ENCODE results near the gene CNTNAP2. TPM values are rescaled to one million over a fixed set of nuclear protein-coding genes. Genes with fewer than 3 reads are reported as not detected.

The CNTNAP2 gene
- total RNA-seq, 1 donor from 2014 or later, result not detected

DNA sequence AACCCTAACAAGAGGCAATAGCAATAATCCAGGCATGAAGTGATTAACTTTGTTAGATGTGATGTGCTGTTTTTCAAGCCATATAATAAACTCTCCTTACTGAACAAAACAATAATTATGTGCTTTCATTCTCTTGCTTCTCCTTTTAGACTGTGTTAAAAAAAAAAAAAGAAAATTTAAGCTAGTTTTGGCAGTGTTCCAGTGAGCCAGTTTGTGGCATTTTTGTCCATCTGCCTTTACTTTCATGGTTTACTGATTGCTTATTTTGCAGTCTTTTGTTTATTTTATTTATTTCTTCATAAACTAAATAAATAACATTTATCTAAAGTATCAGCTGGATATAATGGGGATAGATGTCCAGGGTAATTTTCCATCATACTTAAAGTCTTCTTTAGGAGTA lies 625.3 kb downstream of the CNTNAP2 start:
- intact Hi-C loops (cut with micrococcal nuclease), result no loop called here

DNA sequence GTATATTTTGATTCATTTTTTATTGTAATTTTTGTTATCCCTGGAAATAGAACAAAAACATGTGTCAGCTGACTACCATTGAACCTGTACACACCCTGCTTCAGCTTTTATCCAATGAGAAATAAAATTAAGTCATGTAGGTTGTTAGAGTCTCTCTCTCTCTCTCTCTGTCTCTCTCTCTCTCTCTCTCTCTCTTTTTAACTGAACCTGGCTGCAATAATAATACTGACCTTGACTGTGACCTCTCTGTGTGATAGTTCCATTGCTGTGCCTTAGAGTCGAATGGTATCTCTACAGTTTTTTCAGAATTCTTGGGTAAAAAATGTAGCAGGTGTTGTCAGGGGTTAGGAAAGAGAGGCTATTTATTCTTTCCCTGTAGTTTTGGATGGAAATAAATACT lies 637.8 kb downstream of the CNTNAP2 start:
- intact Hi-C loops (cut with micrococcal nuclease), result no loop called here

DNA sequence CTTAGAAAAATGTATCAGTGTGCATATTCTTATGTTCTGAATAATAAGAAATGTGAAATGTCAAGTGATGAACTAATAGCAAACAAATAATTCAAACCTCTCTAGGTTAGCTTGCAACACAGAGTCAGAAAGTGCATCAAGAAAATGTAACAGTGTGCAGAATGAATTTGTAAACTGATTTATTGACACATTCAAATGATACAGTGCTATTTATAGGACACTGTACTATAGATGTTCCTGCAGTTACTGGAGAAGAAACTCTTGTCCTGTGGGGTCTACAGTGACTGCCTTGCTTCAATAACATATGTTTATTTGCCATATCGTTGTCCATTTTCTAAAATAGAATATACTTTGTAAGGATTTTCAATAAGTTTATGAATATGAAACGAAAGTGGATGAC lies 639.0 kb downstream of the CNTNAP2 start:
- intact Hi-C loops (cut with micrococcal nuclease), result no loop called here

DNA sequence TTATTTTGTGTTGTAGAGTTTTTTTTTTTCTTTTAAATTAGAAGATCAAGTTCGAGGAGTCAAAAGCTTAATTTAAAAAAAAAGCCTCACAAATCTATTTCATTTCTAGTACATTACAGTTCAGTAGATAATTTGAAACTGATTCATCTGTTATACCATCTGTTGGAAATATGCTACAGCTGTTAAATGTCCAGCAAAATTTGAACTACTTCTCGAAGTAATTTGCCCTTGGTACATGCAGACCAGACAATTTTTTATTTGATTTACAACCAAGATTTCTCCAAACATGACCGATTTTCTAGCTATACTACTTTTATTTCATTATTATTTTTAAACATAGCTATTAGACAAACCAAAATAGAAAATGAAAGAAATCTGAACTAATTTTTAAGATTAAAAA lies 647.9 kb downstream of the CNTNAP2 start:
- intact Hi-C loops (cut with micrococcal nuclease), result no loop called here

DNA sequence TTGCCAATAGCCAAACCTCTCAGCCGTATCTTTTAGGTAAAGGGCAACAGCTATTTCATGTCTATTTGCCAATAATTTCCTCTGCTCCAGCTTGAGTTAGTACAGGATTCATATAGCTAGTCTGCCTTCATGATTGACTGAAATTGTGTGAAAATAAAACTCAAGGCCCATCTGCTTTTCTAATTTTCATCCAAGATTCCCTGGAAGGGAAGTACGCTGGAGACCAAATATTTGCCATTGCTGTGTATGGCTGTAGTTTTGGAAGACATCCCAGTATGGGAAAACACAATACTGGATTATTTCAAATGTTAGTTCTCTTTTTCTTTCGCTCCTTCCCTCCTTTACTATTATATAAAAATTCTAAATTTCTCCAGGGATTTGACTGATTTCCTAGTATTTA lies 652.4 kb downstream of the CNTNAP2 start:
- intact Hi-C loops (cut with micrococcal nuclease), result no loop called here

DNA sequence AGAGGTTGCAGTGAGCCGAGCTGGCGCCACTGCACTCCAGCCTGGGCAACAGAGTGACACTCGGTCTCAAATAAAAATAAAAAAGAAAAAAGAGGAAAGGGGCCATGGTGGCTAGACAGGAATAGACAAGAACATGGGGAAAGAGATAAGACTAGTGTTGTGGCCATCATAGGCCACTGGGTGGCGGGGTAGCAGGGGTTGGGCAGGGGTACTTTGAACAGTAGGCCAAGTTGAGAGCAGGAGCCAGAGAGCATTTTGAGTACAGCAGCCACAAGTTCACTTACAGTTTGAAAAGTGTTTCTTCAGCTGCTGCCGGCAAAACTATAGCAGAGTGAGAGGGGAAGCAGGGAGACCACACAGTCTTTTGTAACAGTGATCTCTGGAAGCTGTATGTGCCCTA lies 656.0 kb downstream of the CNTNAP2 start:
- intact Hi-C loops (cut with micrococcal nuclease), result no loop called here

DNA sequence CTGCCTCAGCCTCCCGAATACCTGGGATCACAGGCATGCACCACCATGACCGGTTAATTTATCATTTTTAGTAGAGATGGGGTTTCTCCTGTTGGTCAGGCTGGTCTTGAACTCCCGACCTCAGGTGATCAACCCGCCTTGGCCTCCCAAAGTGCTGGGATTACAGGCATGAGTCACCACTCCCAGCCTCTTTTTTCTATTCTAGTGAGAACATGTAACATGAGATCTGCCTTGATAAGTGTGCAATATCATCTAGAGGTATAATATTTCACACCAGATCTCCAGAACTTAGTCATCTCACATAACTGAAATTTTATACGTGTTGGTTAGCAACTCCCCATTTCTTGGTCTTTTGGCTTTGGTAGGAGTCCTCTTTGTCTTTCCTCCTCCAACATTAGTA lies 656.9 kb downstream of the CNTNAP2 start:
- intact Hi-C loops (cut with micrococcal nuclease), result no loop called here

DNA sequence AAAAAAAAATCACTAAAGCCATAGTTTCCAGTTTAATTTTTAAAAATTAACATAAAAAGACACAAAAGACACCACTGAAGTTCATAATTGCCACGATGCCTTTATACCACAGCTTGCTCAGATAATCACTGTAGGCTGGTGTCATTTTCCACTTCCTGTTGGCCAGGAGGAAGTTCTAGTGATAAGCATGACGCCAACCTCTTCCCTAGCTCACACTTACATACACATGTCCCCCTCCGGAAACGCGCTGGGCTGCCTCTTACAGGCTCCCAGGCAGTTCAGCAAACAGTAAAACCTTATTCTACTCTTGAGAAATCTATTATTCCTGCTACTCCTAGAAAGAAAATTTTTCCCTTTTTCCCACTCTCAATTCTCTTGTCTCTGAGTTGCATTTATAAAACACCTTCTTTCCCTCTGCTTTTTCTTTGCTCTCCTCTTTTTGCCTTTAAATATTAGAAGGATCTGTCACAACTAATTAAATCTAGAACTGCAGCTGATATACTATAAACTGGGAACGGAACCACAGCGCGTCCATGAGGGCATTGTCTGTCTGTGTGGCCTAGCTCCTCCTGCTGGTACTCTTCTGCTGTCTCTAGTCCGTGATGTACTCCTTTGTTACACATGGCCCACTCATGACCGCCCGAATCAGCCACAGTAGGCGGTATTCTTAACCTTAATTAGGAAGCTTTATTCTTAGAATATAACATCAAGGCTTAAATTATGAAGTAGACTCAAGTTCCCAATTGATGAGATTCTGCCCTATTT lies 664.9 kb downstream of the CNTNAP2 start:
- intact Hi-C loops (cut with micrococcal nuclease), result no loop called here

DNA sequence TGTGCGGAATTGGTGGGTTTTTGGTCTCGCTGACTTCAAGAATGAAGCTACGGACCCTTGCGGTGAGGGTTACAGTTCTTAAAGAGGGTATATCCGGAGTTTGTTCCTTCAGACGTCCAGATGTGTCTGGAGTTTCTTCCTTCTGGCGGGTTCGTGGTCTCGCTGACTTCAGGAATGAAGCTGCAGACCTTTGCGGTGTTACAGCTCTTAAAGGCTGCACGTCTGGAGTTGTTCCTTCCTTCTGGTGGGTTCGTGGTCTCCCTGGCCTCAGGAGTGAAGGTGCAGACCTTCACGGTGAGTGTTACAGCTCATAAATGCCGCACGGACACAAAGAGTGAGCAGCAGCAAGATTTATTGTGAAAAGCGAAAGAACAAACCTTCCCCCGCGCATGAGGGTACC lies 670.7 kb downstream of the CNTNAP2 start:
- intact Hi-C loops (cut with micrococcal nuclease), result no loop called here

DNA sequence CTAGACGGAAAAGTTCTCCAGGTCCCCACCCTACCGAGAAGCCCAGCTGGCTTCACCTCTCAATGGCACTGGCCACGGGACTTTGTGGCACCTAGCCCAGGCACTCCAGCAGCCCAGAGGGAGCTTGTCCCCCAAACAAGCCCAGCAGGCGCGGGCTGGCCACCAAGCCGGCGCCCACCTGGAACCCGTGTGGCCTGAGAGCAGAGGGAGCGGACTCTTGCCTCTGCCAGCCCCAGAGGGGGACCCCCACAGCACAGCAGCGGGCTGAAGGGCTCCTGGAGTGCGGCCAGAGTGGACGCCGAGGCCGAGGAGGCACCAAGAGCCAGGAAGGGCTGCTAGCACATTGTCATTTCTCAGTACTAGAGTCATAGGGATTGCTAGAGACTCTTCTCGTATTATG lies 671.4 kb downstream of the CNTNAP2 start:
- intact Hi-C loops (cut with micrococcal nuclease), result no loop called here

DNA sequence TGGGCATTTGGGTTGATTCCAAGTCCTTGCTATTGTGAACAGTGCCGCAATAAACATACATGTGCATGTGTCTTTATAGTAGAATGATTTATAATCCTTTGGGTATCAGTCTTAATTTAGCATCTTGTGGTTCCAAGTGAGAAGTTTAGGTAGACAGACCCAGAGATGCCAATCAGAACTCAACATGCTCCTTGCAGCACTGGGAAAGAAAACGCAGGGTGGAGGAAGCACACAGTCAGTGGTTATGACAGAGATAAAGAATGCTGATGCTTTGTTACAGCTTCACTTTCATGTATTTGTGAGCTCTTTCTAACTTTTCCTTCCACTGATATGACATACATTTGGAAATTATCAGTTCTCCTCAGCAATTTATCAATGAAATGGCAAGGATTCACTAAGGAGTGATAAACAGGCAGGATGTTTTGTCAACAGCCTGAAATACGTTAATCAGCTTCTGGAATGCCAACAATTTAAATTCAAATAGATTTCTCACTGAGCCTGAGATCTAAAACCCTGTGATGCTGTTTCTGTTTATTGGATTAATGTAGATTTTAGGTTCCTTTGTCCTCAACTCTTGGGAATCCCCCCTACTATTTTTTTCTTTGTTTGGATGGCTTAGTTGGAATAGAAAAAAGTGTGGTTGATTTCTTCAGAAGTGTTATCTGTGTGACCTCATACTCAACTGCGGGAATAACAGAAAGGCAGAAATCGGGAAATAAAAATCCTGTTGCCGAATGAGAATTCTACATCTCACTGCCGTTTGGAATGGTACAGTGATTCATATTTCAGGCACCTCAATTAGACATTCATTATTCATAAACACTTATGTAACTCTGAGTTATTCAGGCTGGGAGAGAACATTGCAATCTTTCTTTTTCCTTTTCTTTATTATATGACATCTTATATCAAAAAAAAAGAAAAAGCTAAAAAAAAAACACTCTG lies 675.0 kb downstream of the CNTNAP2 start:
- intact Hi-C loops (cut with micrococcal nuclease), result no loop called here

DNA sequence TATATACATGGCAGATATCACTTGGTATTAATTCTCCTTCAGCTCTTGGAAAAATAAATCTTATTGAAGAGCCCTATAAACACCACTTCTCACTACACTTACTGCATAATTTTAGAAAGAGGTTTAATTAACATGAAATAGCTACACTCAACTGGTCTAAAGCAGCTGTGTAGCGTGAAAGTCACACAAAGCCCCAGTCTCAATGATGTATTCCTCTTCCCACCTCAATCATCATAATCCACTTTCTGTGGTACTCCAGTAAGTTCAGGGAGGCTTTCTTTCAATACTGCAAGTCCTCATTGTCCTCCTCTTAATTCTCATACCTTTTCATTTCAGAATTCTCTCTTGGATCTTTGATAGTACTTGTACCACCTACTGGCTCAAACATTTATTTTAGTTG lies 688.0 kb downstream of the CNTNAP2 start:
- intact Hi-C loops (cut with micrococcal nuclease), result no loop called here

DNA sequence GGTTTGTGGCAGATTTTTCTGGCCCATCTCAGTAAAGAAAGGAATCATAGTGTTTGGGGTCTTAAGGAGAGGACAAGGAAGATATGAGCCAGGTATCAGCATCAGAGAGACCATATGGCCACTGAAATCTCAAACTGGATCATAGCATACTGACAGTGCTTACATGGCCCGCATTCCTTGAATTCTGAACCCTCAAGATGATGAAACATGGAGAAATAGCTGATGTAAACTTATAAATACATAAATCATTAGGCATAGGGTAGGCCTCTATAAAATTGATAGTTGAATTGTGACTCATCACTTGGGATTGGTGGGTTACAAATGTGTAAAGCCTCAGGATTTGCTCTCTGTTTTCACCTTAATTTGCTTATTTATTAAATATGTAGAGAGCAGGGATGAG lies 688.5 kb downstream of the CNTNAP2 start:
- intact Hi-C loops (cut with micrococcal nuclease), result no loop called here

DNA sequence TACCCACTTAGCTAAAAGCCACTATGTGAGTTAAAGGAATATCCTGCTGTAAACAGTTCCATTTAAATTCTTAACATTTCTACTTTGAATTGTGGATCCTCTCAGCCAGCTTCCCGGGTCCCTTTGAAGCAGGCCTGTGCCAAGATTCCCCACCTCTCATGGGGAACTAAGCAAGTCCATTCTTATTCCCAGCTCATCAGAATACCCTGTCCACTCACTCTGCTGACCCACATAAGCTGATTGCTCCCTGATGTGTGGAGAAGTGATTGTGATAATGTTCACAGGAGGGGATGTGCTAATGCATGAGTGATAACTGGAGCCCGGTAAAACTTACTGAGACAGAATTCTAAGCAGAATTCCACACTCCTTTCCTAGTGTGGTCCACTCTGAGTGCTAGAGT lies 709.7 kb downstream of the CNTNAP2 start:
- intact Hi-C loops (cut with micrococcal nuclease), result no loop called here

DNA sequence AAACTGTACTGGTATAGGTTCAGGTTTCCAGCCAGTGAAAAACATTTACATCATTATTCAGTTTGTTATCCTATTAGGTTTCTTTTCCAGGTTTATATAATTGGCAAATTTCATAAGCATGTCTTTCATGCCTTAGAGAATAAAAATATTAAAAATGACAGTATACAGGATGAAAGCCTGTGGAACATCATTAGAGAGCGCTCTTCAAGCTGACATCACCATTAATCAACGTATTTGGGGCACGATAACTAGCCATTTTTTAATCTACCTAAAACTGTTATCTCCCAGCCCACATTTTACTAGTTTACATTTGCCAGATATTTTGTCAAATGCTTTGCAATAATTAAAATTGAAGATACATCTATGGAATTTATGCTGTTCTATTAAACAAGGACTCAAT lies 714.1 kb downstream of the CNTNAP2 start:
- intact Hi-C loops (cut with micrococcal nuclease), result no loop called here

DNA sequence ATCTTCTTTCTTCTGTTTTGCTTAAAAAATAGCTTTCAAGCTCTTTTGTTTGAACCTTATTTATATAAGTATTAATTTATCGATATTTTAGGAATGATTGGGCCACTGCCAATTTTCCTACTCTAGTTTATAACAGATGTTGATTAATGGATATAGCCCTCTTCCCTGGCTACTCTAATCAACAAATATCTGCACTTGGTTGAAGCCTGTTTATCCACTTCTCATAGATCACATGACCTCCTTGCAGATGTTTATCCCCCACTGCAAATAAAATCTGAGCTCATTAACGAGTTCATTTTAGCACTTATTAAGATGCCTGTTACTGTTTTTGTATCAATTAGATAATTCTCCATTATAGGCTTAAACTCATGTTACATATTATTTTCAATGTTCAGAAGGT lies 715.3 kb downstream of the CNTNAP2 start:
- intact Hi-C loops (cut with micrococcal nuclease), result no loop called here

DNA sequence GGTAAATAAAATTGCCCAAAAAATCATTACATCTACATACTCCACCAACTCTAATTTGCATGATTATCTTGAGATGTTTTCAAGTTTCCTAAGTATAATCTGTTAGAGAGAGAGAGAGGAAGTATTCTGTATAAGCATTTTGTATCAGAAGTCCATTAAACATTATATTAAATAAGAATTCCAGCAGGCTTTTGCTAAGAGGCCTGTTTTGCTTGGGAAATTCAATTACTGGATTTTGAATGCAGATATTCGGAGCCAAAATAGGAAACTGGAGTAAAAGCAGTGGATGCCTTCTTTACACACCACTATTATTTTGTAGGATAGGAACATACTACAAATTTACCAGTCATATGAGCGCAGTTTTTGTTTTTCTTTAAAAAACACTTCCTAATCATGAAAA lies 727.8 kb downstream of the CNTNAP2 start:
- intact Hi-C loops (cut with micrococcal nuclease), result no loop called here

DNA sequence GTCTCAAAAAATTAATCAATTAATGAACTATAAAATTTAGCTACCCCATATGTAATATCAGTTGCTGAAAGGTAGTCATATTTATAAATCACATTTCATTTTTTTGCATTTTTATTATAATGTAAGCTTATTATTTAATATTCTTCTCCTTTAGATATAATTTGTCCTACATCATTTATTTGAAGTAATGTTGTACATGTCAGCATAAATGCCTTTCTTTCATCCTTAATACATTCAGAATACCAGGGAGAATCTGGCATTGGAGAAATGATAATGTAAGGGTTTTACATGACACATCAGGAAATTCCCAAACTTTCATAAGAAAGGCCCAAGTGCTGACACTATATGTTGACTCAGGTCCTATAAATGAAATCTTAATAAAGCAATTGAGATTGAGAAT lies 742.1 kb downstream of the CNTNAP2 start:
- intact Hi-C loops (cut with micrococcal nuclease), result no loop called here

DNA sequence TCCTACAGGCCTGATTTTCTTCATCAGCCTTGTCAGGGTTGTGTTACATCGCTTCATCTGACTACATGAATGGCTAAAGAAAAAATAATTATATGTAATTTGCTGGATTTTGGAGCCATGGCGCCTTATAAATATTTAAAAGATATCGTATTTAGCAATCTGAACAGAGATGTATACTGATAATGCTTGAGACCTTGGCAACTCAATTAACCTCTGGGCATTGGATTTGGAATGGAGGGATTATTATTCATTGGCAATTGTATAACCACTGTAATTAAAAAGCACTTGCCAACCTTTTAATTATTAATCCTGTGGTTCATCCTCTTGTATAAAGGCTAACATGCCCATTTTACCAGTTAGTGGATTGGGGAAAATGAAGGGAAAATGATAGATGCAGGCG lies 745.1 kb downstream of the CNTNAP2 start:
- intact Hi-C loops (cut with micrococcal nuclease), result no loop called here

DNA sequence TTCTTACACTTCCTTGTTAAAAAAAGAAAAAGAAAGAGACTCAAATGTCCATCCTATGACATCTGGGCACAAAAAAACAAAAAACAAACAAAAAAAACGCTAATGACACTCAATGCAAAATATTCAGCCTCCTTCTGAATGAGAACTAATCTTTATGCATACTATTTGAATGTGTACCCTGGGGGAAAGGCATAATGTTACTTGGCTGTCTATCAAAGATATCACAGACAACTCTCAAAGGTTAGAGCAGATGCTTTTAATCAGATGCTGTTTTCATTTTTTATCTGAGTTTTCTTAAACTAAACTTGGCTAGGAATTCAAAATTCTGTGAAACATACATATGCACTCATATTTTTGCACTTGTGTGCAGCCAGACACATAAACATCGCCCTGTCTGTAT lies 745.8 kb downstream of the CNTNAP2 start:
- intact Hi-C loops (cut with micrococcal nuclease), result no loop called here

DNA sequence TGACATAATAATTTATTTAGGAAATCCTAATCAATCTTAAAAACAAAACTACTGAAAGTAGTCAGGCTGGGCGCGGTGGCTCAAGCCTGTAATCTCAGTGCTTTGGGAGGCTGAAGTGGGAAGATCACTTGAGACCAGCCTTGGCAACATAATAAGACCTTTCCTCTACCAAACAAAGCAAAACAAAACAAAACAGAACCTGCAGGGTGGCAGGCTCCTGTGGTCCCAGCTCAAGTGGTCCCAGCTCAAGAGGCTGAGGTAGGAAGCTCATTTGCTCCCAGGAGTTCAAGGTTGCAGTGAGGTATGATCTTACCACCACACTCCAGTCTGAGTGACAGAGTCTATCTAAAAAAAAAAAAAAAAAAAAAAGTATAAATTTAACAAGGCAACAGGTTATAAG lies 748.0 kb downstream of the CNTNAP2 start:
- intact Hi-C loops (cut with micrococcal nuclease), result no loop called here

DNA sequence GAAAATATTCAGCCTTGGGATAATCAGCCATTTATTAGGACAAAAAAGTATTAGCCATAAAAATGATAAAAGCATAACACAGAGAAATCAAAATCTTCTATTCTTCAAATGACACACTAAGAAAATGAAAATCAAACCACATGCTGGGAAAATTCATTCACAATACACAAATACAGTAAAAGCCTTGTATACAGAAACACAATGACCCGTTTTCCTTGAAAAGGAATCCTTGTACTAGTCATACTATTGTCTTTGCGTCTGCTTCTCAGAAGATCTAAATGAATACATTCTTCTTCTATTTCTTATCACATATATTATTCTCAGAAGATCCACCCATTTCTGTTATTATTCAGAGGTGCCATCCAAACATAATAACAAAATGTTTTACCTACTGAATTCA lies 749.1 kb downstream of the CNTNAP2 start:
- intact Hi-C loops (cut with micrococcal nuclease), result no loop called here

DNA sequence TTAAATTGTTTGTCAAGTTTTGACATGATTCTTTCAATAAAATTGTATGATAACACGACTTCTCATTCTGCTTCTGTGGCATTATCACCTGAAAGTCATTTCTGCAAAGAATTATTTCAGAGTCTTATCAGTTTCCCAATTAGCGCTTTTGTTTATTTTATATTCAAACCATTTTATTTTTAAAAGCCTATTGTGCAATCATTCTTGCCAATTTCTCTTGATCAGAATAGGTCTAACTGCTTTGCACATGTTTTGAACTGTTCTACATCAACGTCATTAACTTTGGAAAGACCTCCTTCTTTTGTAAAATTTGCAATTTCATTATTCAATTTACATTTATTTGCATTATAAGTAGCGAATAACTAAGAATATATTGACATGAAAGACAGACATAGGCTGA lies 758.1 kb downstream of the CNTNAP2 start:
- intact Hi-C loops (cut with micrococcal nuclease), result no loop called here
